Fibroblast of villous mesenchyme (primary cell): ENCODE results near the gene GINS1. TPM values are rescaled to one million over a fixed set of nuclear protein-coding genes. Genes with fewer than 3 reads are reported as not detected.
"Not testable (repeated sequence)": the region's sequence is repeated elsewhere in the genome, so short reads cannot be mapped to it uniquely, and the experiment has no call there.

Experiments
- DNase-seq: peaks from one replicate; pipeline ENCODE4 v3.0.0-alpha.2; 2010; ENCODE audit warnings: low read depth
- H3K4me3 ChIP-seq: 2 replicates; pipeline ENCODE4 v1.5.1; 2011; ENCODE audit warnings: low read depth, mild to moderate bottlenecking, low read length
- CTCF ChIP-seq: IDR thresholded peaks from 2 replicates; pipeline ENCODE4 v1.5.1; 2012; ENCODE audit warnings: low read depth, mild to moderate bottlenecking, low read length; ENCODE audit not compliant: insufficient read depth
- total RNA-seq: library from RNA; depleted of rRNA; stranded (reverse); fragments of >200 nt; gene quantifications from 2 replicates; pipeline ENCODE4 v1.2.3, GENCODE V29; 2012

The GINS1 gene
- total RNA-seq, 1 donor = 13.8 TPM

- H3K4me3 ChIP-seq = no peak overlapping the region
- no peak for TF ChIP-seq CTCF
- no peak for DNase-seq
Observed at GRCh38 chr20:25468126-25469075, 60.9 kb downstream of the GINS1 start.

GRCh38 chr20:25469558-25469957 is 62.1 kb downstream of the GINS1 start:
- TF ChIP-seq CTCF = no peak
- no peak overlapping the region for H3K4me3 ChIP-seq
- no peak for DNase-seq

GRCh38 chr20:25470045-25470444 is 62.6 kb downstream of the GINS1 start:
- peak; percentile 32 for DNase-seq
- TF ChIP-seq CTCF = peak; percentile 53
- H3K4me3 ChIP-seq = no peak overlapping the region

- H3K4me3 ChIP-seq = no peak overlapping the region
- no peak for TF ChIP-seq CTCF
- DNase-seq = no peak
Observed at GRCh38 chr20:25471020-25471419, 63.5 kb downstream of the GINS1 start.

- not testable (repeated sequence) for DNase-seq, H3K4me3 ChIP-seq
Observed at GRCh38 chr20:25473297-25473696, 65.8 kb downstream of the GINS1 start.

- DNase-seq = no peak
- H3K4me3 ChIP-seq = no peak overlapping the region
- no peak for TF ChIP-seq CTCF
Observed at GRCh38 chr20:25476106-25477013, 68.9 kb downstream of the GINS1 start.
